ENCODE measurements around the gene RAD51B. TPM values are rescaled to one million over a fixed set of nuclear protein-coding genes. Genes with fewer than 3 reads are reported as not detected.
"Not testable (repeated sequence)": the region's sequence is repeated elsewhere in the genome, so short reads cannot be mapped to it uniquely, and the experiment has no call there.

Gene RAD51B
- total and polyA plus RNA-seq, 4 experiments from 2014 or later: 22.0 to 35.7 (median 31.4) TPM

GRCh38 chr14:68101715-68102301 lies 282.2 kb downstream of the RAD51B start:
- DNase-seq; H3K4me1 ChIP-seq (ENCODE audit: insufficient read depth, low read length); H3K27me3 ChIP-seq (ENCODE audit: insufficient read depth, low read length); H3K4me1 Mint-ChIP-seq; POLR2A ChIA-PET (ENCODE audit: partially characterized antibody); H3K27me3 Mint-ChIP-seq; H3K27ac Mint-ChIP-seq; H3K4me3 ChIP-seq (ENCODE audit: low read length in 2 of 2); H3K36me3 ChIP-seq (ENCODE audit: insufficient read depth, low read length); CTCF ChIA-PET (ENCODE audit: partially characterized antibody); H3K4me3 Mint-ChIP-seq; intact Hi-C loops (cut with micrococcal nuclease); H3K27ac ChIP-seq (ENCODE audit: low read depth, low read length): not testable (repeated sequence)
- Mint-ChIP-seq H3K36me3 (peaks cover 35 to 40% of the 10 kb centered on the region in 2 donors), H3K9me3 (peaks cover 6 to 47% (median 29%) of the 10 kb centered on the region in 8 donors)
- peaks cover 0 to 11% of the 10 kb centered on the region in 2 donors for H3K9me3 ChIP-seq (ENCODE audit: control insufficient read depth in 1 of 2, low read length in 2 of 2)

- Histone ChIP-seq H3K4me1 (ENCODE audit: insufficient read depth, low read length) (no peaks in the 10 kb centered on the region), H3K27me3 (ENCODE audit: insufficient read depth, low read length) (no peaks in the 10 kb centered on the region), H3K9me3 (ENCODE audit: control insufficient read depth in 1 of 2, low read length in 2 of 2) (peaks cover 0 to 11% of the 10 kb centered on the region in 2 donors), H3K27ac (ENCODE audit: low read depth, low read length) (no peak overlapping the region), H3K4me3 (ENCODE audit: low read length in 2 of 2) (no peak overlapping the region), H3K36me3 (ENCODE audit: insufficient read depth, low read length) (no peaks in the 10 kb centered on the region)
- POLR2A ChIA-PET (ENCODE audit: partially characterized antibody): no interaction called here
- intact Hi-C loops (cut with micrococcal nuclease): no loop called here
- CTCF ChIA-PET (ENCODE audit: partially characterized antibody): interaction anchor here (0.6 kb wide), 1 partner anchor 160 kb away, joined by 3 read pairs; no protein-coding TSS in a partner anchor
- H3K27me3 Mint-ChIP-seq: no peaks in the 10 kb centered on the region
- no peak for DNase-seq
- H3K9me3 Mint-ChIP-seq: peaks cover 0 to 37% (median 27%) of the 10 kb centered on the region in 8 donors
- H3K4me1 Mint-ChIP-seq: no peaks in the 10 kb centered on the region
- H3K4me3 Mint-ChIP-seq: no peak overlapping the region
- peaks cover 24 to 33% of the 10 kb centered on the region in 2 donors for H3K36me3 Mint-ChIP-seq
- H3K27ac Mint-ChIP-seq: no peak overlapping the region
These were observed 284.3 kb downstream of the RAD51B start for GRCh38 chr14:68103853-68104252.

- no peak for DNase-seq
- POLR2A ChIA-PET (ENCODE audit: partially characterized antibody): no interaction called here
- Histone ChIP-seq H3K9me3 (ENCODE audit: control insufficient read depth in 1 of 2, low read length in 2 of 2) (peaks cover 0 to 11% of the 10 kb centered on the region in 2 donors), H3K27me3 (ENCODE audit: insufficient read depth, low read length) (no peaks in the 10 kb centered on the region), H3K36me3 (ENCODE audit: insufficient read depth, low read length) (no peaks in the 10 kb centered on the region), H3K4me3 (ENCODE audit: low read length in 2 of 2) (no peak overlapping the region), H3K4me1 (ENCODE audit: insufficient read depth, low read length) (no peaks in the 10 kb centered on the region), H3K27ac (ENCODE audit: low read depth, low read length) (no peak overlapping the region)
- peaks cover 0 to 31% (median 24%) of the 10 kb centered on the region in 8 donors for H3K9me3 Mint-ChIP-seq
- no peaks in the 10 kb centered on the region for H3K27me3 Mint-ChIP-seq
- H3K27ac Mint-ChIP-seq: no peak overlapping the region
- H3K4me3 Mint-ChIP-seq: no peak overlapping the region
- H3K36me3 Mint-ChIP-seq: peaks cover 21 to 27% of the 10 kb centered on the region in 2 donors
- CTCF ChIA-PET (ENCODE audit: partially characterized antibody): interaction anchor here (0.6 kb wide), 1 partner anchor 160 kb away, joined by 3 read pairs; no protein-coding TSS in a partner anchor
- intact Hi-C loops (cut with micrococcal nuclease): no loop called here
- H3K4me1 Mint-ChIP-seq: peaks cover 0 to 6% (median 4%) of the 10 kb centered on the region in 4 donors
These were observed 284.9 kb downstream of the RAD51B start for GRCh38 chr14:68104518-68104917.

GRCh38 chr14:68105816-68106215 lies 286.2 kb downstream of the RAD51B start:
- Mint-ChIP-seq H3K4me3 (no peak overlapping the region), H3K36me3 (peaks cover 13 to 17% of the 10 kb centered on the region in 2 donors), H3K9me3 (peaks cover 0 to 20% (median 16%) of the 10 kb centered on the region in 8 donors), H3K27ac (no peak overlapping the region), H3K27me3 (no peaks in the 10 kb centered on the region), H3K4me1 (peaks cover 5 to 19% (median 13%) of the 10 kb centered on the region in 4 donors)
- Histone ChIP-seq H3K4me1 (ENCODE audit: insufficient read depth, low read length) (peaks cover 1% of the 10 kb centered on the region), H3K36me3 (ENCODE audit: insufficient read depth, low read length) (no peaks in the 10 kb centered on the region), H3K9me3 (ENCODE audit: control insufficient read depth in 1 of 2, low read length in 2 of 2) (peaks cover 0 to 11% of the 10 kb centered on the region in 2 donors), H3K4me3 (ENCODE audit: low read length in 2 of 2) (no peak overlapping the region), H3K27ac (ENCODE audit: low read depth, low read length) (no peak overlapping the region), H3K27me3 (ENCODE audit: insufficient read depth, low read length) (no peaks in the 10 kb centered on the region)
- DNase-seq: no peak
- CTCF ChIA-PET (ENCODE audit: partially characterized antibody): no interaction called here
- POLR2A ChIA-PET (ENCODE audit: partially characterized antibody): no interaction called here
- intact Hi-C loops (cut with micrococcal nuclease): no loop called here

- no peak for DNase-seq
- Mint-ChIP-seq H3K9me3 (peaks cover 0 to 14% (median 11%) of the 10 kb centered on the region in 8 donors), H3K4me3 (no peak overlapping the region), H3K36me3 (peaks cover 9 to 11% of the 10 kb centered on the region in 2 donors), H3K27ac (no peak overlapping the region), H3K4me1 (peaks cover 11 to 25% (median 18%) of the 10 kb centered on the region in 4 donors), H3K27me3 (no peaks in the 10 kb centered on the region)
- CTCF ChIA-PET (ENCODE audit: partially characterized antibody): no interaction called here
- Histone ChIP-seq H3K27ac (ENCODE audit: low read depth, low read length) (no peak overlapping the region), H3K4me1 (ENCODE audit: insufficient read depth, low read length) (peaks cover 8% of the 10 kb centered on the region), H3K9me3 (ENCODE audit: control insufficient read depth in 1 of 2, low read length in 2 of 2) (peaks cover 0 to 7% of the 10 kb centered on the region in 2 donors), H3K27me3 (ENCODE audit: insufficient read depth, low read length) (no peaks in the 10 kb centered on the region), H3K36me3 (ENCODE audit: insufficient read depth, low read length) (no peaks in the 10 kb centered on the region), H3K4me3 (ENCODE audit: low read length in 2 of 2) (no peak overlapping the region)
- intact Hi-C loops (cut with micrococcal nuclease): no loop called here
- POLR2A ChIA-PET (ENCODE audit: partially characterized antibody): no interaction called here
These were observed 286.9 kb downstream of the RAD51B start for GRCh38 chr14:68106456-68106855.

- peaks cover 15 to 30% (median 22%) of the 10 kb centered on the region in 4 donors for H3K4me1 Mint-ChIP-seq
- ChIA-PET POLR2A (ENCODE audit: partially characterized antibody) (no interaction called here), CTCF (ENCODE audit: partially characterized antibody) (no interaction called here)
- H3K27me3 Mint-ChIP-seq: no peaks in the 10 kb centered on the region
- Histone ChIP-seq H3K9me3 (ENCODE audit: control insufficient read depth in 1 of 2, low read length in 2 of 2) (peaks cover 0 to 2% of the 10 kb centered on the region in 2 donors), H3K4me3 (ENCODE audit: low read length in 2 of 2) (no peak overlapping the region), H3K36me3 (ENCODE audit: insufficient read depth, low read length) (no peaks in the 10 kb centered on the region), H3K27ac (ENCODE audit: low read depth, low read length) (no peak overlapping the region), H3K27me3 (ENCODE audit: insufficient read depth, low read length) (no peaks in the 10 kb centered on the region), H3K4me1 (ENCODE audit: insufficient read depth, low read length) (peaks cover 12% of the 10 kb centered on the region)
- no peak for DNase-seq
- H3K4me3 Mint-ChIP-seq: no peak overlapping the region
- peaks cover 0 to 10% (median 7%) of the 10 kb centered on the region in 8 donors for H3K9me3 Mint-ChIP-seq
- intact Hi-C loops (cut with micrococcal nuclease): no loop called here
- H3K36me3 Mint-ChIP-seq: peaks cover 4 to 7% of the 10 kb centered on the region in 2 donors
- no peak overlapping the region for H3K27ac Mint-ChIP-seq
These were observed 287.3 kb downstream of the RAD51B start for GRCh38 chr14:68106905-68107304.

DNA sequence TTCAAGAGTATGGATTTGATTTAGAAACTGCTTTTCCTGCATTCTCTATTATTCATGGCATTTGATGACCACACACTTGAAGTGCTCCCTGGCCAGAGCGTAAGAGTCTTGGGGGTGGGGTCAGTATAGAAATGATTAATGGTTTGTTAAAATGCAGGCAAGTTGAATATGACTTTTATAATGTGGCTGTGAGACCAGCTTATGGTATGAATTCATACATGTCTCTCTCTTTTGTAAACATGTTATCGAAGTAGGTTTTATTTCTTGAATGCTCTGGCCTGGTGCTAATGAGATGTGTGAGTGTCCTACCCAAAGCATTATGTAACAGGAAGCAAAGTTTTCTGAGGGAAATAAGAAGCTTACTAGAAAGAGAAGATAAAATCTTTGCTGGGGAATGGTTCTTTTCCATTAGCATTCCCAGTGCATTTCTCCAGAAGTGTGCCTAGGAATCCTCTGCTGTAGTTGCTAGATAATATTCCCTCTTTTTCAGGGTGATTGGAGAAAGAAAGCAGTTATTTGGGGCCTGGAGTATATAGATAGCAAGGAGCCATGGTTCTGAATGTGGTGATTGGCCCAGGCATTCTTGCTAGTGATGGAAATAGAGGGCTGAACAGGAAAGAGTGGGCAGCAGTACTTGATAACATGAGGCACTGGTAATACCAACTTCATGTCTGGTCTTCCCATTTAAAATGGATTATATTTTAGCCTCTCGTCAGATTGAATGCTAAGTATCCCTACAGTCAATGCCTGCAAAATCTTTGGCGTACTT lies 289.7 kb downstream of the RAD51B start:
- Histone ChIP-seq H3K4me3 (ENCODE audit: low read length in 2 of 2) (no peak overlapping the region), H3K27ac (ENCODE audit: low read depth, low read length) (no peak overlapping the region), H3K27me3 (ENCODE audit: insufficient read depth, low read length) (no peaks in the 10 kb centered on the region), H3K36me3 (ENCODE audit: insufficient read depth, low read length) (no peaks in the 10 kb centered on the region), H3K9me3 (ENCODE audit: control insufficient read depth in 1 of 2, low read length in 2 of 2) (no peaks in the 10 kb centered on the region), H3K4me1 (ENCODE audit: insufficient read depth, low read length) (peaks cover 13% of the 10 kb centered on the region)
- Mint-ChIP-seq H3K4me1 (peaks cover 15 to 33% (median 24%) of the 10 kb centered on the region in 4 donors), H3K27me3 (no peaks in the 10 kb centered on the region), H3K4me3 (no peak overlapping the region), H3K36me3 (no peaks in the 10 kb centered on the region), H3K9me3 (no peaks in the 10 kb centered on the region), H3K27ac (no peak overlapping the region)
- ChIA-PET CTCF (ENCODE audit: partially characterized antibody) (no interaction called here), POLR2A (ENCODE audit: partially characterized antibody) (no interaction called here)
- DNase-seq: no peak
- intact Hi-C loops (cut with micrococcal nuclease): no loop called here

Measured in CD4-positive, alpha-beta memory T cell (primary cell).